OCI-LY3 (cell line): ENCODE data around the gene SEPHS1.
A peak's percentile ranks its signal among the peaks of the same experiment; 100 is the strongest.

Experiments
- H2AFZ ChIP-seq: fragments of 200-600, 300-600 bp; shearing (Covaris generic); 2 replicates; pipeline ENCODE4 v1.6.0; 2014; ENCODE audit warnings: antibody characterized with exemption, low read depth, low read length
- H3K27ac ChIP-seq: fragments of 200-600, 300-600 bp; sonication (generic); 2 replicates; pipeline ENCODE4 v1.5.1; 2014; ENCODE audit warnings: mild to moderate bottlenecking, low read length, moderate library complexity, mixed read lengths
- H3K27me3 ChIP-seq: fragments of 200-600, 300-600 bp; sonication (generic); 2 replicates; pipeline ENCODE4 v1.6.1; 2014; ENCODE audit warnings: low read depth, low read length, mixed read lengths
- H3K36me3 ChIP-seq: fragments of 200-600, 300-600 bp; sonication (generic); replicated peaks from 2 replicates; pipeline ENCODE3; 2014; ENCODE audit warnings: low read depth, low read length, mixed read lengths
- H3K4me1 ChIP-seq: fragments of 300-600, 200-600 bp; sonication (generic); 2 replicates; pipeline ENCODE4 v1.6.1; 2014; ENCODE audit warnings: low read length, mixed read lengths
- H3K4me2 ChIP-seq: fragments of 200-600, 300-600 bp; sonication (generic); 2 replicates; pipeline ENCODE4 v1.6.1; 2014; ENCODE audit warnings: low read length, mixed read lengths
- H3K4me3 ChIP-seq: fragments of 300-600, 200-600 bp; sonication (generic); 2 replicates; pipeline ENCODE4 v1.5.1; 2014; ENCODE audit warnings: antibody characterized with exemption, mild to moderate bottlenecking, low read length, moderate library complexity
- H3K79me2 ChIP-seq: fragments of 300-600, 200-600 bp; shearing (Covaris generic); 2 replicates; pipeline ENCODE4 v1.6.1; 2014; ENCODE audit warnings: mild to moderate bottlenecking, low read length, mixed read lengths
- H3K9ac ChIP-seq: fragments of 300-600, 200-600 bp; shearing (Covaris generic); 2 replicates; pipeline ENCODE4 v1.6.0; 2014; ENCODE audit warnings: mild to moderate bottlenecking, low read length, moderate library complexity
- H3K9me3 ChIP-seq: fragments of 200-600, 300-600 bp; shearing (Covaris generic); 2 replicates; pipeline ENCODE4 v1.6.1; 2014; ENCODE audit warnings: low read length, mixed read lengths; ENCODE audit not compliant: insufficient read depth
- H4K20me1 ChIP-seq: fragments of 200-600, 300-600 bp; sonication (generic); 2 replicates; pipeline ENCODE4 v1.6.1; 2016; ENCODE audit warnings: low read length, mixed read lengths; ENCODE audit not compliant: insufficient read depth
- EZH2phosphoT487 ChIP-seq: fragments of 200-600 bp; shearing (Covaris generic); IDR thresholded peaks from 2 replicates; pipeline ENCODE4 v1.6.1; 2018; ENCODE audit warnings: antibody characterized with exemption, mixed run types, low read depth
- TF ChIP-seq, protein P1 (sequence below): fragments of 200-600, 300-600 bp; sonication (generic); IDR thresholded peaks from 2 replicates; pipeline ENCODE4 v1.5.1; 2014; ENCODE audit warnings: antibody characterized with exemption, low read length, low read depth

SEPHS1 gene

GRCh38 chr10:13372524-13372923 lies 24.4 kb upstream of the SEPHS1 start:
- Histone ChIP-seq H3K36me3 (no peaks in the 10 kb centered on the region), H3K27me3 (no peaks in the 10 kb centered on the region), H3K27ac (no peak overlapping the region), H3K9ac (no peak overlapping the region), H3K4me1 (0 out of 2 replicates have a peak, but pooled peaks cover 3% of the 10 kb centered on the region), H3K9me3 (no peaks in the 10 kb centered on the region), H2AFZ (no peak overlapping the region), H3K79me2 (no peaks in the 10 kb centered on the region), H4K20me1 (no peaks in the 10 kb centered on the region), H3K4me2 (no peak overlapping the region), H3K4me3 (no peak overlapping the region)
- TF ChIP-seq, protein P1, sequence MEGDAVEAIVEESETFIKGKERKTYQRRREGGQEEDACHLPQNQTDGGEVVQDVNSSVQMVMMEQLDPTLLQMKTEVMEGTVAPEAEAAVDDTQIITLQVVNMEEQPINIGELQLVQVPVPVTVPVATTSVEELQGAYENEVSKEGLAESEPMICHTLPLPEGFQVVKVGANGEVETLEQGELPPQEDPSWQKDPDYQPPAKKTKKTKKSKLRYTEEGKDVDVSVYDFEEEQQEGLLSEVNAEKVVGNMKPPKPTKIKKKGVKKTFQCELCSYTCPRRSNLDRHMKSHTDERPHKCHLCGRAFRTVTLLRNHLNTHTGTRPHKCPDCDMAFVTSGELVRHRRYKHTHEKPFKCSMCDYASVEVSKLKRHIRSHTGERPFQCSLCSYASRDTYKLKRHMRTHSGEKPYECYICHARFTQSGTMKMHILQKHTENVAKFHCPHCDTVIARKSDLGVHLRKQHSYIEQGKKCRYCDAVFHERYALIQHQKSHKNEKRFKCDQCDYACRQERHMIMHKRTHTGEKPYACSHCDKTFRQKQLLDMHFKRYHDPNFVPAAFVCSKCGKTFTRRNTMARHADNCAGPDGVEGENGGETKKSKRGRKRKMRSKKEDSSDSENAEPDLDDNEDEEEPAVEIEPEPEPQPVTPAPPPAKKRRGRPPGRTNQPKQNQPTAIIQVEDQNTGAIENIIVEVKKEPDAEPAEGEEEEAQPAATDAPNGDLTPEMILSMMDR = no peak
- TF ChIP-seq EZH2phosphoT487 = no peak

- no peak for TF ChIP-seq EZH2phosphoT487
- TF ChIP-seq, protein P1 = peak; percentile 89
- no peaks in the 10 kb centered on the region for H3K36me3 ChIP-seq
- 0 out of 2 replicates have a peak, but pooled peaks cover 3% of the 10 kb centered on the region for H3K4me1 ChIP-seq
- no peak overlapping the region for H3K27ac ChIP-seq
- H3K4me3 ChIP-seq = no peak overlapping the region
- H3K79me2 ChIP-seq = no peaks in the 10 kb centered on the region
- no peaks in the 10 kb centered on the region for H4K20me1 ChIP-seq
- H3K9me3 ChIP-seq = no peaks in the 10 kb centered on the region
- H3K27me3 ChIP-seq = no peaks in the 10 kb centered on the region
- H3K9ac ChIP-seq = peak overlapping the region; percentile 4; the same call in 1 of the 2 replicates
- H3K4me2 ChIP-seq = peak overlapping the region; percentile 41
- peak overlapping the region; percentile 65; the same call in 1 of the 2 replicates for H2AFZ ChIP-seq
These were observed 23.9 kb upstream of the SEPHS1 start for GRCh38 chr10:13371897-13372470.

- Histone ChIP-seq H3K9me3 (no peaks in the 10 kb centered on the region), H3K4me1 (peaks cover 11% of the 10 kb centered on the region), H2AFZ (no peak overlapping the region), H3K4me2 (no peak overlapping the region), H3K36me3 (no peaks in the 10 kb centered on the region), H4K20me1 (no peaks in the 10 kb centered on the region), H3K27ac (no peak overlapping the region), H3K9ac (no peak overlapping the region), H3K79me2 (no peaks in the 10 kb centered on the region), H3K27me3 (no peaks in the 10 kb centered on the region), H3K4me3 (no peak overlapping the region)
- TF ChIP-seq, protein P1 = no peak
- TF ChIP-seq EZH2phosphoT487 = no peak
These were observed 18.8 kb upstream of the SEPHS1 start for GRCh38 chr10:13366891-13367290.

DNA sequence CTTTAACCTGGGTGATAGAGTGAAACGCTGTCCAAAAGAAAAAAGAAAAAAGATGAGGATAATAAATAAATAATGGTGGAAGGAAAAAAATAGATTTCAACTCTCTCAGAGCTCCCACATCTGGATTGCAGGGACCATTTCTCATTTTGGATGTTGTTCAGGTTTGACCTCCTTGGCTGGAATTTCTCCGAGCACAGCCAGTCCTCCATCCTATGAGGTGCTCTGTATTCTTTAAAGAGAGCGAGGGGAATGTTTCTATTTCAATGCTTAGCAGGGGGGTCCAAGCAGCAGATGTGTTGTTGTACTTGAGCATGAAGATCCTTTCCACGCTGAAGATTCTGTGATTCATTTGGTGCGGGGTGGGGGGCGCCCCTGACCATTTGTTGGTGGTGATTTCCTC lies 17.7 kb upstream of the SEPHS1 start:
- Histone ChIP-seq H3K4me1 (peaks cover 7% of the 10 kb centered on the region), H3K36me3 (no peaks in the 10 kb centered on the region), H2AFZ (no peak overlapping the region), H3K4me2 (peak overlapping the region; percentile 33), H3K27me3 (no peaks in the 10 kb centered on the region), H3K9ac (no peak overlapping the region), H3K4me3 (no peak overlapping the region), H3K9me3 (no peaks in the 10 kb centered on the region), H4K20me1 (no peaks in the 10 kb centered on the region), H3K27ac (no peak overlapping the region), H3K79me2 (no peaks in the 10 kb centered on the region)
- no peak for TF ChIP-seq EZH2phosphoT487
- TF ChIP-seq, protein P1 = no peak
